K562 (cell line): ENCODE measurements around the gene GBF1.

Source experiments
- BACH1 ChIP-seq: fragments of 200-800 bp; sonication (Bioruptor generic); IDR thresholded peaks from 2 replicates; pipeline ENCODE4 v1.6.1; 2016; ENCODE audit warnings: missing genetic modification characterization, missing compliant biosample characterization
- CBFB ChIP-seq: sonication (generic); formaldehyde crosslinking; IDR thresholded peaks from 2 replicates; pipeline ENCODE4 v1.4.0; 2020; ENCODE audit warnings: mild to moderate bottlenecking, missing genetic modification reagents
- CHD2 ChIP-seq: IDR thresholded peaks from 2 replicates; pipeline ENCODE4 v1.6.1; 2011; ENCODE audit warnings: low read depth, low read length
- FUS ChIP-seq: fragments of 200-400 bp; formaldehyde crosslinking; optimal IDR thresholded peaks from 2 replicates; pipeline ENCODE3; 2017; ENCODE audit warnings: low read depth, low read length
- TAF1 ChIP-seq: IDR thresholded peaks from 2 replicates; pipeline ENCODE4 v1.6.1; 2011; ENCODE audit warnings: mild to moderate bottlenecking, low read length, moderate library complexity; ENCODE audit not compliant: insufficient read depth, control insufficient read depth, severe bottlenecking; ENCODE audit errors: extremely low read depth
- TARDBP ChIP-seq: fragments of 450-650 bp; IDR thresholded peaks from 2 replicates; pipeline ENCODE4 v1.6.1; 2016
- TBP ChIP-seq: optimal IDR thresholded peaks from 2 replicates; pipeline ENCODE3; 2011; ENCODE audit warnings: low read depth, low read length, improper control_type of control experiment
- ZNF551 ChIP-seq: fragments of 250-450 bp; sonication (Bioruptor Pico); IDR thresholded peaks from 2 replicates; pipeline ENCODE4 v1.5.0; 2021; ENCODE audit warnings: mild to moderate bottlenecking, moderate library complexity
- ZNF830 ChIP-seq: fragments of 250-450 bp; sonication (Bioruptor Pico); IDR thresholded peaks from 2 replicates; pipeline ENCODE4 v1.5.0; 2021; ENCODE audit warnings: mild to moderate bottlenecking
- TF ChIP-seq, protein P1 (sequence below), 3 experiments: IDR thresholded peaks in 2 of 3; conservative IDR thresholded peaks in 1 of 3; 2 replicates each; pipeline ENCODE4 v1.5.1; 2011 to 2012; ENCODE audit warnings: low read length in 3 of 3, mild to moderate bottlenecking in 3 of 3, control low read depth in 2 of 3, improper control_type of control experiment in 1 of 3, inconsistent platforms in 1 of 3, low read depth in 1 of 3, mixed read lengths in 1 of 3, moderate library complexity in 1 of 3; ENCODE audit not compliant: insufficient read depth in 2 of 3
- TF ChIP-seq, protein P2 (sequence below): fragments of 250-450 bp; sonication (Bioruptor Pico); IDR thresholded peaks from 2 replicates; pipeline ENCODE4 v1.8.0; 2022; ENCODE audit warnings: moderate library complexity, mild to moderate bottlenecking, inconsistent platforms

- TF ChIP-seq, protein P1, sequence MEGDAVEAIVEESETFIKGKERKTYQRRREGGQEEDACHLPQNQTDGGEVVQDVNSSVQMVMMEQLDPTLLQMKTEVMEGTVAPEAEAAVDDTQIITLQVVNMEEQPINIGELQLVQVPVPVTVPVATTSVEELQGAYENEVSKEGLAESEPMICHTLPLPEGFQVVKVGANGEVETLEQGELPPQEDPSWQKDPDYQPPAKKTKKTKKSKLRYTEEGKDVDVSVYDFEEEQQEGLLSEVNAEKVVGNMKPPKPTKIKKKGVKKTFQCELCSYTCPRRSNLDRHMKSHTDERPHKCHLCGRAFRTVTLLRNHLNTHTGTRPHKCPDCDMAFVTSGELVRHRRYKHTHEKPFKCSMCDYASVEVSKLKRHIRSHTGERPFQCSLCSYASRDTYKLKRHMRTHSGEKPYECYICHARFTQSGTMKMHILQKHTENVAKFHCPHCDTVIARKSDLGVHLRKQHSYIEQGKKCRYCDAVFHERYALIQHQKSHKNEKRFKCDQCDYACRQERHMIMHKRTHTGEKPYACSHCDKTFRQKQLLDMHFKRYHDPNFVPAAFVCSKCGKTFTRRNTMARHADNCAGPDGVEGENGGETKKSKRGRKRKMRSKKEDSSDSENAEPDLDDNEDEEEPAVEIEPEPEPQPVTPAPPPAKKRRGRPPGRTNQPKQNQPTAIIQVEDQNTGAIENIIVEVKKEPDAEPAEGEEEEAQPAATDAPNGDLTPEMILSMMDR (IDR thresholded peaks at IDR 0.05 in 2 of 3, conservative IDR thresholded peaks at IDR 0.05 in 1 of 3; ENCODE audit: insufficient read depth in 2 of 3, low read depth in 1 of 3, low read length in 3 of 3), result no peak
- TF ChIP-seq TAF1 (no peak), CBFB (CRISPR knock-in tag) (no peak), ZNF830 (CRISPR knock-in tag) (no peak), TBP (no peak), FUS (no peak), BACH1 (tag) (no peak), TARDBP (no peak), CHD2 (no peak), ZNF551 (CRISPR knock-in tag) (no peak)
- TF ChIP-seq, protein P2, sequence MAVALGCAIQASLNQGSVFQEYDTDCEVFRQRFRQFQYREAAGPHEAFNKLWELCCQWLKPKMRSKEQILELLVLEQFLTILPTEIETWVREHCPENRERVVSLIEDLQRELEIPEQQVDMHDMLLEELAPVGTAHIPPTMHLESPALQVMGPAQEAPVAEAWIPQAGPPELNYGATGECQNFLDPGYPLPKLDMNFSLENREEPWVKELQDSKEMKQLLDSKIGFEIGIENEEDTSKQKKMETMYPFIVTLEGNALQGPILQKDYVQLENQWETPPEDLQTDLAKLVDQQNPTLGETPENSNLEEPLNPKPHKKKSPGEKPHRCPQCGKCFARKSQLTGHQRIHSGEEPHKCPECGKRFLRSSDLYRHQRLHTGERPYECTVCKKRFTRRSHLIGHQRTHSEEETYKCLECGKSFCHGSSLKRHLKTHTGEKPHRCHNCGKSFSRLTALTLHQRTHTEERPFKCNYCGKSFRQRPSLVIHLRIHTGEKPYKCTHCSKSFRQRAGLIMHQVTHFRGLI, result no peak
These were observed 18.3 kb upstream of the GBF1 start for GRCh38 chr10:102227050-102227449.
